ENCODE results near the gene TAS2R1. TPM values are rescaled to one million over a fixed set of nuclear protein-coding genes. Genes with fewer than 3 reads are reported as not detected.

The TAS2R1 gene
- total RNA-seq, 1 donor from 2014 or later, result not detected

GRCh38 chr5:9594913-9595312, 35.2 kb downstream of the TAS2R1 start:
- Mint-ChIP-seq H3K9me3 (ENCODE audit: unreplicated experiment) (peaks cover 3% of the 10 kb centered on the region), H3K4me1 (ENCODE audit: low read depth, unreplicated experiment) (no peaks in the 10 kb centered on the region), H3K27ac (ENCODE audit: unreplicated experiment) (no peak overlapping the region), H3K4me3 (ENCODE audit: unreplicated experiment) (no peak overlapping the region), H3K27me3 (ENCODE audit: unreplicated experiment) (no peaks in the 10 kb centered on the region), H3K36me3 (ENCODE audit: unreplicated experiment) (no peaks in the 10 kb centered on the region)
- no peak for TF ChIP-seq CTCF (IDR thresholded peaks at IDR 0.05; ENCODE audit: partially characterized antibody, unreplicated experiment)
- DNase-seq, result no peak

- peaks cover 1% of the 10 kb centered on the region for H3K9me3 Mint-ChIP-seq (ENCODE audit: unreplicated experiment)
- TF ChIP-seq CTCF (IDR thresholded peaks at IDR 0.05; ENCODE audit: partially characterized antibody, unreplicated experiment), result no peak
- no peak overlapping the region for H3K4me3 Mint-ChIP-seq (ENCODE audit: unreplicated experiment)
- H3K4me1 Mint-ChIP-seq (ENCODE audit: low read depth, unreplicated experiment), result no peaks in the 10 kb centered on the region
- no peak overlapping the region for H3K27ac Mint-ChIP-seq (ENCODE audit: unreplicated experiment)
- no peaks in the 10 kb centered on the region for H3K27me3 Mint-ChIP-seq (ENCODE audit: unreplicated experiment)
- H3K36me3 Mint-ChIP-seq (ENCODE audit: unreplicated experiment), result no peaks in the 10 kb centered on the region
- no peak for DNase-seq
Observed at GRCh38 chr5:9589049-9589835, 40.9 kb downstream of the TAS2R1 start.

- Mint-ChIP-seq H3K36me3 (ENCODE audit: unreplicated experiment) (no peaks in the 10 kb centered on the region), H3K4me3 (ENCODE audit: unreplicated experiment) (no peak overlapping the region), H3K4me1 (ENCODE audit: low read depth, unreplicated experiment) (no peaks in the 10 kb centered on the region), H3K27ac (ENCODE audit: unreplicated experiment) (no peak overlapping the region), H3K27me3 (ENCODE audit: unreplicated experiment) (no peaks in the 10 kb centered on the region), H3K9me3 (ENCODE audit: unreplicated experiment) (peaks cover 1% of the 10 kb centered on the region)
- no peak for DNase-seq
- TF ChIP-seq CTCF (IDR thresholded peaks at IDR 0.05; ENCODE audit: partially characterized antibody, unreplicated experiment), result no peak
Observed at GRCh38 chr5:9588254-9588653, 41.9 kb downstream of the TAS2R1 start.

DNA sequence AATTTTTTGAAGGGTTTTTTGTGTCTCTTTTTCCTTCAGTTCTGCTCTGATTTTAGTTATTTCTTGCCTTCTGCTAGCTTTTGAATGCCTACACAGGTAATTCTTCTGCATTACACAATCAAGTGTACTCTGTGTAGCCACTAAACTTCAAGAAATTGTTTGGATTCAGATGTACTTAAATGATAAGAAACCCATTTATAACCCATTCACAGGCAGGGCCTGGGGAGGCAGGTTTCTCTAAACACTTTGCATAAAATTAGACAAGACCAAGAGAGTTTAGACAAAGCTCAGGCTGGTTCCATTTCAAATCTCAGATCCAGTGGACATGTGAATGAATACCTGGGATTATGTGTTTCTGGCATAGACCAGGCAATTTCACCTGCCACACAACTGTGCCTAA, 43.0 kb downstream of the TAS2R1 start:
- Mint-ChIP-seq H3K9me3 (ENCODE audit: unreplicated experiment) (peaks cover 1% of the 10 kb centered on the region), H3K4me1 (ENCODE audit: low read depth, unreplicated experiment) (no peaks in the 10 kb centered on the region), H3K27me3 (ENCODE audit: unreplicated experiment) (no peaks in the 10 kb centered on the region), H3K4me3 (ENCODE audit: unreplicated experiment) (no peak overlapping the region), H3K27ac (ENCODE audit: unreplicated experiment) (no peak overlapping the region), H3K36me3 (ENCODE audit: unreplicated experiment) (no peaks in the 10 kb centered on the region)
- DNase-seq, result no peak
- no peak for TF ChIP-seq CTCF (IDR thresholded peaks at IDR 0.05; ENCODE audit: partially characterized antibody, unreplicated experiment)

- DNase-seq, result no peak
- Mint-ChIP-seq H3K36me3 (ENCODE audit: unreplicated experiment) (no peaks in the 10 kb centered on the region), H3K4me1 (ENCODE audit: low read depth, unreplicated experiment) (no peaks in the 10 kb centered on the region), H3K27me3 (ENCODE audit: unreplicated experiment) (no peaks in the 10 kb centered on the region), H3K4me3 (ENCODE audit: unreplicated experiment) (no peak overlapping the region), H3K9me3 (ENCODE audit: unreplicated experiment) (no peaks in the 10 kb centered on the region), H3K27ac (ENCODE audit: unreplicated experiment) (no peak overlapping the region)
- TF ChIP-seq CTCF (IDR thresholded peaks at IDR 0.05; ENCODE audit: partially characterized antibody, unreplicated experiment), result no peak
Observed at GRCh38 chr5:9582406-9582805, 47.7 kb downstream of the TAS2R1 start.

Measured in glutamatergic neuron (in vitro differentiated cells).